ENCODE measurements around the gene HSPBP1. TPM values are rescaled to one million over a fixed set of nuclear protein-coding genes. Genes with fewer than 3 reads are reported as not detected.
A peak's percentile ranks its signal among the peaks of the same experiment; 100 is the strongest.

Gene HSPBP1
- total and polyA plus RNA-seq, 9 of the 15 experiments (the other 6 are each of a cell fraction or from before 2014, with no cell fraction given): 0.83 to 81.3 (median 21.8) TPM

DNA sequence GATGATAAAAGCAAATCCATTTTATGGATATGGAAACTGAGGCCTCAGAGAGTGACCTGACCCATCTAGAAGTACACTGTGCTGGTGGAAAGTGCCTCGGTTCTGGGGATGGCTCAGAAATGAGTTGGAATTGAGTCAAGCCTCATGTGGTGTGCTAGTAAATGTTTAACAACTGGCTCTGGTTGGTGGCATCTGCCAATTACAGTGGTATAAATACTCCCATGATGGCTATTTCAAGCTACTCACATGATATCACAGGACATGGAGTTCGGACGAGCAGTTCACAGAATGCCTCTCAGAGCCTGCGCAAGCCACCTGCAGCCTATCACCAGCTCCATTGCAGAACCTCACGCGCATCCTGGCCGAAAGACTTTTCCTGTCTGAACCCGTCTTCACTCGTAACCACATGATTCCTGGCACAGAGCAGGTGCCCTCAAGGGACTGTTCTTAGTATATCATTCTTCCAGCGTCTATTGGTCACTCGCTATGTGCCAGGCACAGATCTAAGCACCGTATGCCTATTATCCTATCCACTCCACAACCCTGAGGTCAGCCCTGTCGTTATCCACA is 36.1 kb upstream of the HSPBP1 start:
- no peaks in the 10 kb centered on the region for H3K9me3 ChIP-seq (replicated peaks; ENCODE audit: control insufficient read depth, insufficient read depth, low read depth, low read length)
- no peak for TF ChIP-seq TGIF2 (CRISPR knock-in tag; IDR thresholded peaks at IDR 0.05)
- TF ChIP-seq, protein P1, sequence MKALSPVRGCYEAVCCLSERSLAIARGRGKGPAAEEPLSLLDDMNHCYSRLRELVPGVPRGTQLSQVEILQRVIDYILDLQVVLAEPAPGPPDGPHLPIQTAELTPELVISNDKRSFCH (CRISPR knock-in tag; IDR thresholded peaks at IDR 0.05): no peak
- TF ChIP-seq, protein P1 (tag; IDR thresholded peaks at IDR 0.05): no peak
- TF ChIP-seq TAL1 (IDR thresholded peaks at IDR 0.05): no peak
- TF ChIP-seq CBX8 (IDR thresholded peaks at IDR 0.05; ENCODE audit: borderline replicate concordance, extremely low read depth, low read depth, low read length, poor library complexity, severe bottlenecking): no peak
- no peak for TF ChIP-seq POLR2A (conservative IDR thresholded peaks at IDR 0.05)
- peak; percentile 40 for TF ChIP-seq RBM25 (IDR thresholded peaks at IDR 0.05; ENCODE audit: low read depth, low read length, severe bottlenecking)
- no peak for TF ChIP-seq MCM7 (IDR thresholded peaks at IDR 0.05)
- TF ChIP-seq, protein P2, sequence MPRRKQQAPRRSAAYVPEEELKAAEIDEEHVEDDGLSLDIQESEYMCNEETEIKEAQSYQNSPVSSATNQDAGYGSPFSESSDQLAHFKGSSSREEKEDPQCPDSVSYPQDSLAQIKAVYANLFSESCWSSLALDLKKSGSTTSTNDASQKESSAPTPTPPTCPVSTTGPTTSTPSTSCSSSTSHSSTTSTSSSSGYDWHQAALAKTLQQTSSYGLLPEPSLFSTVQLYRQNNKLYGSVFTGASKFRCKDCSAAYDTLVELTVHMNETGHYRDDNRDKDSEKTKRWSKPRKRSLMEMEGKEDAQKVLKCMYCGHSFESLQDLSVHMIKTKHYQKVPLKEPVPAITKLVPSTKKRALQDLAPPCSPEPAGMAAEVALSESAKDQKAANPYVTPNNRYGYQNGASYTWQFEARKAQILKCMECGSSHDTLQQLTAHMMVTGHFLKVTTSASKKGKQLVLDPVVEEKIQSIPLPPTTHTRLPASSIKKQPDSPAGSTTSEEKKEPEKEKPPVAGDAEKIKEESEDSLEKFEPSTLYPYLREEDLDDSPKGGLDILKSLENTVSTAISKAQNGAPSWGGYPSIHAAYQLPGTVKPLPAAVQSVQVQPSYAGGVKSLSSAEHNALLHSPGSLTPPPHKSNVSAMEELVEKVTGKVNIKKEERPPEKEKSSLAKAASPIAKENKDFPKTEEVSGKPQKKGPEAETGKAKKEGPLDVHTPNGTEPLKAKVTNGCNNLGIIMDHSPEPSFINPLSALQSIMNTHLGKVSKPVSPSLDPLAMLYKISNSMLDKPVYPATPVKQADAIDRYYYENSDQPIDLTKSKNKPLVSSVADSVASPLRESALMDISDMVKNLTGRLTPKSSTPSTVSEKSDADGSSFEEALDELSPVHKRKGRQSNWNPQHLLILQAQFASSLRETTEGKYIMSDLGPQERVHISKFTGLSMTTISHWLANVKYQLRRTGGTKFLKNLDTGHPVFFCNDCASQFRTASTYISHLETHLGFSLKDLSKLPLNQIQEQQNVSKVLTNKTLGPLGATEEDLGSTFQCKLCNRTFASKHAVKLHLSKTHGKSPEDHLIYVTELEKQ (CRISPR knock-in tag; IDR thresholded peaks at IDR 0.05): no peak
- TF ChIP-seq NR2C1 (IDR thresholded peaks at IDR 0.05): no peak
- TF ChIP-seq NR2C1 (tag; IDR thresholded peaks at IDR 0.05): no peak
- no peak for TF ChIP-seq NCOA1 (IDR thresholded peaks at IDR 0.05; ENCODE audit: low read depth)
- TF ChIP-seq TEAD4 (IDR thresholded peaks at IDR 0.05; ENCODE audit: low read length): no peak
- TF ChIP-seq TEAD4 (CRISPR knock-in tag; IDR thresholded peaks at IDR 0.05; ENCODE audit: borderline replicate concordance): no peak
- TF ChIP-seq, protein P3, sequence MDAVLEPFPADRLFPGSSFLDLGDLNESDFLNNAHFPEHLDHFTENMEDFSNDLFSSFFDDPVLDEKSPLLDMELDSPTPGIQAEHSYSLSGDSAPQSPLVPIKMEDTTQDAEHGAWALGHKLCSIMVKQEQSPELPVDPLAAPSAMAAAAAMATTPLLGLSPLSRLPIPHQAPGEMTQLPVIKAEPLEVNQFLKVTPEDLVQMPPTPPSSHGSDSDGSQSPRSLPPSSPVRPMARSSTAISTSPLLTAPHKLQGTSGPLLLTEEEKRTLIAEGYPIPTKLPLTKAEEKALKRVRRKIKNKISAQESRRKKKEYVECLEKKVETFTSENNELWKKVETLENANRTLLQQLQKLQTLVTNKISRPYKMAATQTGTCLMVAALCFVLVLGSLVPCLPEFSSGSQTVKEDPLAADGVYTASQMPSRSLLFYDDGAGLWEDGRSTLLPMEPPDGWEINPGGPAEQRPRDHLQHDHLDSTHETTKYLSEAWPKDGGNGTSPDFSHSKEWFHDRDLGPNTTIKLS (IDR thresholded peaks at IDR 0.05; ENCODE audit: borderline replicate concordance, low read depth): no peak
- TF ChIP-seq ZNF76 (CRISPR knock-in tag; IDR thresholded peaks at IDR 0.05; ENCODE audit: borderline replicate concordance): no peak
- TF ChIP-seq CXXC5 (CRISPR knock-in tag; IDR thresholded peaks at IDR 0.05): no peak
- TF ChIP-seq TCF7L2 (IDR thresholded peaks at IDR 0.05; ENCODE audit: low read depth, low read length): no peak
- no peak for TF ChIP-seq MED1 (CRISPR knock-in tag; IDR thresholded peaks at IDR 0.05; ENCODE audit: borderline replicate concordance)
- TF ChIP-seq NCOA6 (IDR thresholded peaks at IDR 0.05): no peak

More for the DNA sequence above, 36.1 kb upstream of the HSPBP1 start:
- H4K20me1 ChIP-seq (replicated peaks; ENCODE audit: control insufficient read depth, insufficient read depth, low read length): no peaks in the 10 kb centered on the region
- ATAC-seq: no peak
- ChIA-PET CTCF (ENCODE audit: low intra/inter-chr PET ratio) (no interaction called here), POLR2A (interaction anchor here (0.5 to 3.0 kb wide), 3 partner anchors 23 to 126 kb away, joined by 3 to 7 read pairs (median 3); partner anchors contain the start of gene PPP6R1)
- in situ Hi-C loops (cut with MboI): no loop called here
- DNase-seq (ENCODE audit: extremely low read depth in 1 of 4, low spot score in 3 of 4): no peak
- H3K36me3 ChIP-seq (ENCODE audit: control insufficient read depth, insufficient read depth, low read length): no peaks in the 10 kb centered on the region
- H3K27me3 ChIP-seq (ENCODE audit: control insufficient read depth in 2 of 2, insufficient read depth in 2 of 2, low read length in 2 of 2): no peaks in the 10 kb centered on the region
- intact Hi-C loops (cut with micrococcal nuclease): no loop called here
- 70% methylated on average over 13 of the region's 13 CpGs for WGBS (ENCODE audit: insufficient coverage, low coverage, missing lambda C conversion rate)
- no TSS peak for BruUV-seq (replicated peaks)
- no peak overlapping the region for H3K4me3 ChIP-seq
- no peak for FAIRE-seq
- H3K27ac ChIP-seq (ENCODE audit: extremely low read depth, low read depth, low read length): no peak overlapping the region
- H2AFZ ChIP-seq (ENCODE audit: low read depth, low read length): no peak overlapping the region
- no peaks in the 10 kb centered on the region for H3K79me2 ChIP-seq (ENCODE audit: control insufficient read depth, insufficient read depth, low read length)
- peaks cover 9 to 44% of the 10 kb centered on the region in 2 experiments; a peak in 4 of 5 replicates for H3K4me1 ChIP-seq (replicated peaks in 1 of 2; ENCODE audit: control insufficient read depth in 2 of 2, insufficient read depth in 2 of 2, low read length in 2 of 2)
- H3K9ac ChIP-seq (ENCODE audit: insufficient read depth in 1 of 2, low read depth in 2 of 2, low read length in 2 of 2): no peak overlapping the region
- H3K4me2 ChIP-seq (ENCODE audit: insufficient read depth, low read length): no peak overlapping the region
- no peaks in the 10 kb centered on the region for H3K9me1 ChIP-seq (ENCODE audit: control insufficient read depth, insufficient read depth, low read length)
